GM19468 (cell line): ENCODE data around the gene TFPT.

Experiments
- ATAC-seq: cut with Tn5 transposase; IDR thresholded peaks from one replicate; pipeline ENCODE4 v1.9.1; 2021; ENCODE audit warnings: mild to moderate bottlenecking, moderate library complexity, moderate number of reproducible peaks; ENCODE audit not compliant: unreplicated experiment; ENCODE audit errors: extremely low read depth

The TFPT gene

DNA sequence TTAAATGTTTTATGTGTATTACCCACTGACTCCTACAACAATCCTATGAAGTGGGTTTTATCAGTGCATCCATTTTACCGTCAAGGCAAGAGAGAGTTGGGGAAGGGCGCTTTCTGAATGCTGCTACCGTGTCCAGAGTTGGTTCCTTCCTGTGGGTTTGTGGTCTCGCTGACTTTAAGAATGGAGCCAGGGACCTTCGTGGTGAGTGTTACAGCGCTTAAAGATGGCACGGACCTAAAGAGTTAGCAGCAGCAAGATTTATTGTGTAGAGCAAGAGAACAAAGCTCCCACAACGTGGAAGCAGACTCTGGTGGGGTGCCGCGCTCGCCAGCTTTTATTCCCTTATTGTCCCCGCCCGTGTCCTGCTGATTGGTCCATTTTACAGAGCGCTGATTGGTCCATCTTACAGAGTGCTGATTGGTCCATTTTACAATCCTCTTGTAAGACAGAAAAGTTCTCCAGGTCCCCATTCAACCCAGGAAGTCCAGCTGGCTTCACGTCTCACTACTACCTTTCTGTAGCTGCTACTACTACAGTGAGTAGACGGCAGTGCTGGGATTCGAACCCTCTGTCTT, 20.9 kb downstream of the TFPT start:
- no peak for ATAC-seq

DNA sequence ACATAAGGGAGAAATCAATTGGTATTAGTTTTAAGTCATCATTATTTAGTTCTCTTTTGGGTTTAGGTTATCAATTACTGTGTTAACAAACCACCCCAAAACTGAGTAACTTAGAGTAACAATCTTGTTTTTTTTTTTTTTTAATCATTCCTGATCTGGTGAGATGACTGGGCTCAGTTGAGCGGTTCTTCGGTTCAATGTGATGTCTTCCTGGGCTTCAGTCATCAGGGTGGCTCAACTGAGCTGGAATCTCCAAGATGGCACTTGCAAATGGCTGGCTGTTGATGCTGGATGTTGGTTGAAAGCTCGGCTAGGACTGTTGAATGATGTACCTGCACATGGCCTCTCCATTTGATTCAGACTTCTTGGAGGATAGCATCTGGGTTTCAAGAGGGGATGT, 31.0 kb downstream of the TFPT start:
- no peak for ATAC-seq

DNA sequence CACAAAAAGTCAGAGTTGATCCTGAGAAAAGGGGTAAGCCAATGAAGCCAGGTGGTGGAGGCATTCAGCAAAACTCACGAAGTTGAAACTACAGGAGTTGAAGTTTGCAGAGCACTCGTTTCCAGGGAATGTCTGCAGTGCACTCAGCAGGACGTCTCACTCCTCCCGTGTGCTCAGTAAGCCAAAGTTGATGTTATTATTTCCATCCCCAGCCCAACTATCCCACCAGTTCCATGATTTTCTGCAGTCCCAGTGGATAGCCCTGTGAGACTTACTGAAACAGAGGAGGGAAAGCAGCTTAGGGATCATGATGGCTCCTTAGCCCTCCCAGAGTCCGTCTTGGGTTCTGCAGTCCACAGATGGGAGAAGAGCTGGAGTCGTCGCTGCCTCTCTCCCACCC, 34.4 kb downstream of the TFPT start, which contains the start of gene TARM1:
TSS of gene TARM1 (minus strand) at position 334 of the 400 bp plus-strand sequence. CDS start at position 309, 25 bp downstream.
- ATAC-seq: no peak

GRCh38 chr19:54077334-54077733, 38.1 kb downstream of the TFPT start:
- no peak for ATAC-seq

GRCh38 chr19:54074851-54075250, 40.6 kb downstream of the TFPT start:
- ATAC-seq: no peak

GRCh38 chr19:54073829-54074228, 41.6 kb downstream of the TFPT start:
- no peak for ATAC-seq

- no peak for ATAC-seq
Observed at GRCh38 chr19:54069470-54069869, 46.0 kb downstream of the TFPT start.

GRCh38 chr19:54063350-54064116, 51.9 kb downstream of the TFPT start, which contains the start of gene VSTM1:
Gene VSTM1 (minus strand): TSS chr19:54063897. CDS start chr19:54063777, 120 bp downstream.
- ATAC-seq: no peak

DNA sequence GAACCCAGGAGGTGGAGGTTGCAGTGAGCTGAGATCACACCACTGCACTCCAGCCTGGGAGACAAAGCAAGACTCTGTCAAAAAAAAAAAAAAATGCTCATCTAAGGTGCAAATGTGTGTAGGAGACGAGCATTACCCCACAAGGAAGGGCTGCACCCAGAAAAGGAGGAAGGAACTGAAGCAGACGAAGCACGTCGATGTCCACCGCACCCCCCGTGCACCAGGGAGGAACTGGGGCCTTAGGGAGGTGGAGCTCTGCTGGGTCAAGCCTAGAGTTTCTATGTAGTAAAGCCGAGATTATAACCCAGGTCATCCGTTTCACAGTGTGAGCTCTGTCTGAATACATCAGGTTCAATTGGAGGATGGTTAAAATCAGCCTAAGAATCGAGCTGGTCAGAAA, 52.8 kb downstream of the TFPT start:
- ATAC-seq: no peak
